K562 (cell line): Measurements from ENCODE around the gene USP22. TPM values are rescaled to one million over a fixed set of nuclear protein-coding genes. Genes with fewer than 3 reads are reported as not detected.
A peak's percentile ranks its signal among the peaks of the same experiment; 100 is the strongest.

Source experiments
- ARID2 ChIP-seq: fragments of 450-650 bp; IDR thresholded peaks from 2 replicates; pipeline ENCODE4 v1.6.1; 2017; ENCODE audit warnings: antibody characterized with exemption, mild to moderate bottlenecking
- CBFA2T2 ChIP-seq: fragments of 450-650 bp; conservative IDR thresholded peaks from 2 replicates; pipeline ENCODE4 v1.6.1; 2017; ENCODE audit warnings: mild to moderate bottlenecking
- CSDE1 ChIP-seq, 2 experiments: fragments of 450-650 bp; IDR thresholded peaks; 2 replicates each; pipeline ENCODE4 v1.6.1; 2016; ENCODE audit warnings: mild to moderate bottlenecking in 1 of 2
- FOSL1 ChIP-seq: fragments of 200-800 bp; sonication (Bioruptor generic); conservative IDR thresholded peaks from 2 replicates; pipeline ENCODE4 v1.6.1; 2016; ENCODE audit warnings: missing genetic modification characterization, missing compliant biosample characterization
- HDAC2 ChIP-seq: fragments of 450-650 bp; IDR thresholded peaks from 2 replicates; pipeline ENCODE4 v1.6.1; 2016; ENCODE audit warnings: mild to moderate bottlenecking
- HSF4 ChIP-seq: fragments of 250-450 bp; sonication (Bioruptor Pico); IDR thresholded peaks from 2 replicates; pipeline ENCODE4 v2.1.2; 2022; ENCODE audit warnings: mild to moderate bottlenecking, moderate library complexity, borderline replicate concordance
- NCOA4 ChIP-seq: fragments of 450-650 bp; IDR thresholded peaks from 2 replicates; pipeline ENCODE4 v1.6.1; 2018; ENCODE audit warnings: mild to moderate bottlenecking; ENCODE audit not compliant: partially characterized antibody
- NFE2 ChIP-seq: IDR thresholded peaks from 2 replicates; pipeline ENCODE4 v1.6.1; 2014; ENCODE audit warnings: antibody characterized with exemption, low read depth
- NFYB ChIP-seq: IDR thresholded peaks from 2 replicates; pipeline ENCODE4 v1.6.1; 2011; ENCODE audit warnings: mild to moderate bottlenecking, moderate library complexity; ENCODE audit not compliant: insufficient read length; ENCODE audit errors: extremely low read depth
- NUFIP1 ChIP-seq: fragments of 450-650 bp; IDR thresholded peaks from 2 replicates; pipeline ENCODE4 v1.6.1; 2018; ENCODE audit not compliant: partially characterized antibody
- POLR2H ChIP-seq: IDR thresholded peaks from 2 replicates; pipeline ENCODE4 v1.6.1; 2016; ENCODE audit warnings: missing genetic modification characterization, low read depth, mild to moderate bottlenecking, control low read depth, missing compliant biosample characterization, moderate library complexity
- RBFOX2 ChIP-seq: fragments of 200-400 bp; formaldehyde crosslinking; IDR thresholded peaks from 2 replicates; pipeline ENCODE4 v1.6.1; 2017; ENCODE audit warnings: low read depth, mild to moderate bottlenecking, low read length, moderate library complexity
- RFX7 ChIP-seq: fragments of 250-450 bp; sonication (Bioruptor Pico); IDR thresholded peaks from 2 replicates; pipeline ENCODE4 v1.5.1; 2021; ENCODE audit warnings: mild to moderate bottlenecking
- SIRT6 ChIP-seq: IDR thresholded peaks from one replicate; pipeline ENCODE4 v1.6.1; 2012; ENCODE audit warnings: low read depth, mild to moderate bottlenecking, control low read depth, inconsistent platforms, low read length, moderate library complexity
- SPI1 ChIP-seq: IDR thresholded peaks from 2 replicates; pipeline ENCODE4 v1.6.1; 2011; ENCODE audit warnings: low read depth, low read length, control low read depth, borderline replicate concordance
- STAT5B ChIP-seq: fragments of 250-450 bp; sonication (Bioruptor Pico); IDR thresholded peaks from 2 replicates; pipeline ENCODE4 v1.8.0; 2021; ENCODE audit warnings: mild to moderate bottlenecking, inconsistent platforms
- TAL1 ChIP-seq: fragments of 450-650 bp; IDR thresholded peaks from 2 replicates; pipeline ENCODE4 v1.6.1; 2016; ENCODE audit warnings: mild to moderate bottlenecking
- TEAD2 ChIP-seq: fragments of 450-650 bp; IDR thresholded peaks from 2 replicates; pipeline ENCODE4 v1.6.1; 2016; ENCODE audit warnings: missing genetic modification characterization, control low read depth, missing compliant biosample characterization
- ZC3H11A ChIP-seq: IDR thresholded peaks from 2 replicates; pipeline ENCODE4 v1.6.1; 2012; ENCODE audit warnings: low read depth, low read length, improper control_type of control experiment
- ZEB2 ChIP-seq: fragments of 450-650 bp; IDR thresholded peaks from 2 replicates; pipeline ENCODE4 v1.6.1; 2016
- ZFP1 ChIP-seq: fragments of 450-650 bp; formaldehyde crosslinking; IDR thresholded peaks from 2 replicates; pipeline ENCODE4 v1.4.0; 2020; ENCODE audit warnings: mild to moderate bottlenecking, mixed read lengths
- ZHX1 ChIP-seq: fragments of 150-350 bp; conservative IDR thresholded peaks from 2 replicates; pipeline ENCODE4 v1.6.1; 2014; ENCODE audit warnings: low read length
- ZNF584 ChIP-seq: fragments of 200-800 bp; sonication (Bioruptor generic); IDR thresholded peaks from 2 replicates; pipeline ENCODE4 v1.6.1; 2016; ENCODE audit warnings: low read depth, mild to moderate bottlenecking, missing genetic modification characterization, missing compliant biosample characterization
- ZNF639 ChIP-seq, 2 experiments: fragments of 200-800 bp in 1 of 2; sonication (Bioruptor generic) in 1 of 2; sonication (generic) in 1 of 2; formaldehyde crosslinking in 1 of 2; IDR thresholded peaks in 1 of 2; conservative IDR thresholded peaks in 1 of 2; 2 replicates each; pipeline versions ENCODE4 v1.5.0 to v1.6.1; 2016 to 2020; ENCODE audit warnings: missing compliant biosample characterization in 1 of 2, missing genetic modification characterization in 1 of 2, missing genetic modification reagents in 1 of 2
- ZNF655 ChIP-seq: fragments of 250-450 bp; sonication (Bioruptor Pico); IDR thresholded peaks from 2 replicates; pipeline ENCODE4 v1.5.0; 2021
- ZNF778 ChIP-seq: fragments of 450-650 bp; formaldehyde crosslinking; IDR thresholded peaks from 2 replicates; pipeline ENCODE4 v1.4.0; 2020; ENCODE audit warnings: mild to moderate bottlenecking, moderate library complexity
- polyA plus RNA-seq, 8 experiments: library from polyadenylated mRNA; depleted of rRNA in 4 of 8; stranded (reverse) in 5 of 8; unstranded in 3 of 8; fragments of >200 nt; fragmentation: Nextera tagmentation in 2 of 8; fragmentation: Illumina TruSeq in 1 of 8; extraction: Ambion mirVana in 2 of 8; extraction: Trizol in 1 of 8; gene quantifications; 2 replicates each; pipeline versions ENCODE4 v1.2.1 to v1.2.3, GENCODE V29; 2011 to 2014; ENCODE audit warnings: inconsistent platforms in 1 of 8, missing spikeins in 1 of 8
- total RNA-seq, 7 experiments: library from RNA; depleted of rRNA in 6 of 7; stranded (reverse); fragments of >200 nt in 6 of 7; fragmentation: Illumina TruSeq in 2 of 7; extraction: Trizol in 2 of 7; gene quantifications; 2 replicates each; pipeline versions ENCODE4 v1.2.1 to v1.2.3, GENCODE V29; 2011 to 2021; ENCODE audit warnings: low replicate concordance in 1 of 7

The USP22 gene
- total and polyA plus RNA-seq, 9 of the 15 experiments (the other 6 are each of a cell fraction or from before 2014, with no cell fraction given), result 6.5 to 113 (median 58.9) TPM

GRCh38 chr17:21042458-21043295 is at the start of gene USP22 (continued):
- no peak for TF ChIP-seq STAT5B (CRISPR knock-in tag)
- no peak for TF ChIP-seq NFYB
- TF ChIP-seq NFE2, result no peak
- no peak for TF ChIP-seq ZNF778
- TF ChIP-seq NUFIP1, result no peak
- TF ChIP-seq HDAC2, result no peak
- TF ChIP-seq CSDE1 (IDR thresholded peaks at IDR 0.05), result no peak
- peak; percentile 50; the same call in 1 of the 2 replicates for TF ChIP-seq POLR2H (tag)
- TF ChIP-seq ZC3H11A, result no peak
- no peak for TF ChIP-seq ZEB2
- TF ChIP-seq RFX7 (CRISPR knock-in tag), result no peak
- TF ChIP-seq CBFA2T2, result no peak
- TF ChIP-seq ZHX1, result no peak
- no peak for TF ChIP-seq NCOA4
- TF ChIP-seq FOSL1 (tag), result no peak
- no peak for TF ChIP-seq ARID2
- peak; percentile 11; the same call in 1 of the 2 replicates for TF ChIP-seq SPI1
- TF ChIP-seq ZNF655 (CRISPR knock-in tag), result no peak
- no peak for TF ChIP-seq TAL1
- peak in 1 of 2 experiments; percentile 53; a peak in 1 of 4 replicates for TF ChIP-seq ZNF639 (CRISPR knock-in tag; conservative IDR thresholded peaks at IDR 0.05 in 1 of 2, IDR thresholded peaks at IDR 0.05 in 1 of 2)
- TF ChIP-seq SIRT6, result no peak
- no peak for TF ChIP-seq ZFP1
- no peak for TF ChIP-seq TEAD2 (tag)
- TF ChIP-seq RBFOX2, result peak; percentile 87
- TF ChIP-seq ZNF584 (CRISPR knock-in tag), result no peak
- no peak for TF ChIP-seq HSF4 (CRISPR knock-in tag)
